Breast epithelium (tissue), 4 donors: ENCODE data around the gene PRR7. TPM values are rescaled to one million over a fixed set of nuclear protein-coding genes. Genes with fewer than 3 reads are reported as not detected.

Source experiments
- DNase-seq, 2 donors: peaks; one replicate each; pipeline ENCODE4 v3.0.0-alpha.2; 2019; ENCODE audit warnings: low spot score in 2 of 2
- H3K27ac ChIP-seq, 2 donors: fragments of 200-600 bp; sonication (generic) in 1 of 2; one replicate each; pipeline ENCODE4 v1.5.1; 2016 to 2019; ENCODE audit warnings: mild to moderate bottlenecking in 1 of 2
- H3K27me3 ChIP-seq, 2 donors: fragments of 200-600 bp; sonication (generic) in 1 of 2; one replicate each; pipeline versions ENCODE4 v1.5.1 to v1.6.0; 2017 to 2019; ENCODE audit warnings: control low read depth in 1 of 2, mild to moderate bottlenecking in 1 of 2
- H3K36me3 ChIP-seq: fragments of 200-600 bp; one replicate; pipeline ENCODE4 v1.5.1; 2019
- H3K4me1 ChIP-seq, 2 donors: fragments of 200-600 bp; sonication (generic); one replicate each; pipeline ENCODE4 v1.5.1; 2016 to 2019; ENCODE audit warnings: control low read depth in 1 of 2
- H3K4me3 ChIP-seq, 3 donors: fragments of 200-600 bp; sonication (generic); 1 replicate in 2 of 3; 2 replicates in 1 of 3; pipeline ENCODE4 v1.5.1; 2016 to 2019; ENCODE audit warnings: mild to moderate bottlenecking in 3 of 3, moderate library complexity in 2 of 3
- H3K9me3 ChIP-seq, 2 donors: fragments of 200-600 bp; sonication (generic) in 1 of 2; one replicate each; pipeline ENCODE4 v1.5.1; 2016 to 2019; ENCODE audit warnings: control low read depth in 1 of 2
- CTCF ChIP-seq, 3 donors: fragments of 450-650 bp; IDR thresholded peaks; one replicate each; pipeline ENCODE4 v1.5.1; 2016 to 2017; ENCODE audit warnings: antibody characterized with exemption in 3 of 3, mild to moderate bottlenecking in 3 of 3, moderate library complexity in 3 of 3
- POLR2A ChIP-seq: fragments of 450-650 bp; IDR thresholded peaks from one replicate; pipeline ENCODE4 v1.6.1; 2016; ENCODE audit warnings: antibody characterized with exemption, mild to moderate bottlenecking, moderate library complexity
- POLR2AphosphoS5 ChIP-seq, 3 donors: sonication (generic); formaldehyde crosslinking; IDR thresholded peaks; one replicate each; pipeline ENCODE4 v1.6.1; 2017; ENCODE audit warnings: antibody characterized with exemption in 3 of 3
- intact Hi-C: fragments of 100-400 bp; cut with DNase I; formaldehyde crosslinking; loops from one replicate; pipeline ENCODE4 v1.15.1; 2023; ENCODE audit warnings: low total_unique reads
- total RNA-seq, 3 donors: library from RNA; depleted of rRNA; stranded (reverse); fragments of >200 nt; gene quantifications; one replicate each; pipeline ENCODE4 v1.1.0, GENCODE V29; 2016

PRR7 gene
- total RNA-seq, 3 donors from 2014 or later: 0.48 to 2.0 (median 1.3) TPM

DNA sequence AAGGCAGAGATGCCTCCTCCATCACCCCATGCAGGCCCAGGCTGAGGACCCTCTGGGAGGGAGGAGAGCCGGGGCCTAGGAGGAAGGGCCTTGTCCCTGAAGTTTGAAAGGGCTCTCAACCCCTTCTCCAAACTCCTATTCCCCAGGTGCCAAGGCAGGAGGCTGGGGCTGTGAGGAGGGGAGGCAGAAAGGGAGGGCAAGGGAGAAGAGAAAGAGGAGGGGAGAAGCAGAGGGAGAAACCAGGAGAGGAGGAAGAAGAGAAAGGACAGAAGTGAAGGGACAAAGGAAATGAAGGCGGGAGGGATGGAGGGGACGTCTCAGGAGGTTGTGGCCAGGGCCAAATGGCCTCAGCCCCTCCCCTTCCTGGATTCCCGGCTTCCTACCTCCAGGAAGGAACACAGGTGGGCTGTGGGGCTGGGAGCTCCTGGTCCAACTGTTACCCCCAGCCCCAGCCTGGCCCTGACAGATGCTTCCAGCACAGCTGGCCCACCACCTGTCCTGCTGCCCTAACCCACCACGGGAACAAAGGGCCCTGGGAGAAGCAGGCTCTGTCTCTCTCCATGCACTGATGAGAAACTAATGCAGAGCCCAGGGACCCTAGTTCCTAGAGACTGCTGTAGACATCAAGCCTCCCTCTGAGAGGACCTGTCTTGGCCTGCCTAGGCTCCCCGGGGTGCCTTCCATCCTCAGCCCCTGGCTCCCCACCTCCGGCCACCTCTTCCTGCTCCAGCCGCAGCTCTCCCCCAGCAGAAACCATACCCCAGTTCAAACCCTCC is 23.3 kb downstream of the PRR7 start:
- no peaks in the 10 kb centered on the region for H3K36me3 ChIP-seq
- peaks cover 8 to 14% of the 10 kb centered on the region in 2 donors for H3K4me1 ChIP-seq
- peak overlapping the region in 1 of 3 donors; percentile 16 for H3K4me3 ChIP-seq
- DNase-seq: no peak
- TF ChIP-seq CTCF (IDR thresholded peaks at IDR 0.05) (no peak), POLR2A (no peak), POLR2AphosphoS5 (IDR thresholded peaks at IDR 0.05) (no peak)
- H3K27me3 ChIP-seq: no peaks in the 10 kb centered on the region
- intact Hi-C loops: no loop called here
- peak overlapping the region; percentile 36 to 49 for H3K27ac ChIP-seq
- H3K9me3 ChIP-seq: no peaks in the 10 kb centered on the region

GRCh38 chr5:177470759-177471536 is 24.3 kb downstream of the PRR7 start:
- peak overlapping the region in 1 of 3 donors; percentile 96 for H3K4me3 ChIP-seq
- peaks cover 8 to 14% of the 10 kb centered on the region in 2 donors for H3K4me1 ChIP-seq
- TF ChIP-seq POLR2A: no peak
- no peak for TF ChIP-seq CTCF (IDR thresholded peaks at IDR 0.05)
- no peak for TF ChIP-seq POLR2AphosphoS5 (IDR thresholded peaks at IDR 0.05)
- no peaks in the 10 kb centered on the region for H3K36me3 ChIP-seq
- intact Hi-C loops: no loop called here
- peak overlapping the region in 1 of 2 donors; percentile 77 for H3K27ac ChIP-seq
- no peaks in the 10 kb centered on the region for H3K27me3 ChIP-seq
- no peaks in the 10 kb centered on the region for H3K9me3 ChIP-seq
- no peak for DNase-seq

DNA sequence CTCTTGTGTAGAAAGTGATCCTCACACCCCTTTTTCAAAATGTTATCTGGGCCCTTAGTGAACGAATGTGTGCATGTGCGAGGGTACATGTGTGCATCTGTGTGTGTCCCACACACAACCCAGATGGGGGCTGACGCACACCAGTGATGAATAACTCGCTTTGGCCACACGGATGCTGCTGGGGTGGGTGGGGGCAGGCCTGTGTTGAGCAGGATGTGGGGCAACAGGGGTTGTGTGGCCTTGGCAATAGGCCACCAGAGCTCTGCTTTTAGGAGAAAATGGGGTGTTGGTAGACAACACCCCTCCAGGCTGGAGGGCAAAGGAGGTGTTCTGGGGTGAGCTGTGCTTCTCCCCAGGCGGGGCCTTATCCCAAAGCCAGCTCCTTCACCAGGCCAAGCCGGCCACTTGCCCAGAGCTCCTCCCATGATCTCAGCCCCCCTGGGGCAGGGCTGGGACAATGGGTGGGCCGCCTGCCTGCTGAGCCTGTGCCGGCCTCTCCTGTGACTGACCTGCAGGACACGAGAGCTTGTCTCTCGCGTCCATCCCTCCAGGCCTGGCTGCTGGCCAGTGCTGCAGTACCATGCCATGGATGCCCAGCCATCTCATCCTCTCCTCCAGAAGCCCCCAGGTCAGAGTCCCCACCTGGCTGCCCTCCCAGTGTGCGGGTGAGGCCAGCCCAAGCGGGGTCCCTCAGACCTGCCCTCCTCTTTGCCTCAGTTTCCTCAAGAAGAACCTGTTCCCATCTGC is 25.2 kb downstream of the PRR7 start:
- Histone ChIP-seq H3K27ac (peak overlapping the region in 1 of 2 donors; percentile 77), H3K4me3 (peak overlapping the region; percentile 81 to 96 (median 81)), H3K9me3 (no peaks in the 10 kb centered on the region), H3K36me3 (no peaks in the 10 kb centered on the region), H3K4me1 (peaks cover 8 to 14% of the 10 kb centered on the region in 2 donors), H3K27me3 (no peaks in the 10 kb centered on the region)
- TF ChIP-seq POLR2AphosphoS5 (IDR thresholded peaks at IDR 0.05): no peak
- TF ChIP-seq CTCF (IDR thresholded peaks at IDR 0.05): no peak
- TF ChIP-seq POLR2A: no peak
- intact Hi-C loops: no loop called here
- DNase-seq: no peak

DNA sequence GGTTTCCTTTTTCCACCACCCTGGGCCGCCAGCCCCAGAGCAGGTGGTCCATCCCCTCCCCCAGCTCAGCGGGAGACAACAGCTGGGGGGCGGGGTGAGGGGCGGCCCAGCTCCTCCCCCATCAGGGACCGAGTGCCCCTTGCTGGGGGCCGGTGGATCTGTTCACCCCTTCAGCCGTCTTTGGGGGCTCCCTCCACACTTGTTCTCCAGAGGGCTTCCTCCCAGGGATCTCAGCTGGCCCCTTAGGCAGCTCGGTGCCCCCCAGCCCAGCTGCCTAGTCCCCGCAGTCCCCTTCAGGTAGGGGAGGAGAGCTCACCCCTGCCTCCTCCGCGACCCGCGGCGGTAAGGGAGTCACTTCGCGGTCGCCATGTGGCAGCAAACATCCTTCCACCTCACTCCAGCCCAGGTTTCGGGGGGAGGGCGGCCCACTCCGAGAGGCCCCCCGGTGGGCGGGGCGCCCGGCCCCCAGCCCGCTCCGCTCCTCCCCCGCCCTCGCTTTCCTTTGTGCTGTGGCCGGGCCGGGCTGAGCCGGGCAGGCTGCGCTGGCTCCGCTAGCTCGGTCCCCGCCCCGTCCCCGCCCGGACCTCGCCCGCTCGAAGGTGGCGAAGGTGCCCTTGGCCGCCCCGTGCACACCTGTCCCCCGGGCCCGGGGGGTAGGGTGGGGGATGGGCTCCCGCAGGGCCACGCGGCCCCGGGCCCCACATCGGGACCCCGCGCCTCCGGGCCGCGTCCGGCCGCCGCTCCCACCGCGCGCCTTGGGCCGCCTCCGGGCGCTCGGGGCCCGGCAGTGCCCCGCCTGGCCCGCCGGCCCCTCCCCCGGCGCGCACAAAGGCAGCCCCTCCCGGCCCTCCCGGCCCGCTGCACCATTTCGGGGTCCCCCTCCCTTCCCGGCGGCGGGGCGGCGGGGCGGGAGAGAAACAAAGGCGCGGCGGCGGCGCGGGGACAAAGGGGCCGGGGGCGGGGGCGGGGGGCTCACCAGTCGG is 26.1 kb downstream of the PRR7 start:
- intact Hi-C loops: no loop called here
- peak overlapping the region; percentile 81 to 96 (median 81) for H3K4me3 ChIP-seq
- no peaks in the 10 kb centered on the region for H3K36me3 ChIP-seq
- no peak for DNase-seq
- H3K27ac ChIP-seq: peak overlapping the region; percentile 55 to 77
- no peaks in the 10 kb centered on the region for H3K27me3 ChIP-seq
- no peaks in the 10 kb centered on the region for H3K9me3 ChIP-seq
- H3K4me1 ChIP-seq: peaks cover 8 to 14% of the 10 kb centered on the region in 2 donors
- no peak for TF ChIP-seq POLR2AphosphoS5 (IDR thresholded peaks at IDR 0.05)
- TF ChIP-seq CTCF (IDR thresholded peaks at IDR 0.05): no peak
- TF ChIP-seq POLR2A: no peak
